Ectodermal cell (in vitro differentiated cells): ENCODE results near the gene ITGB2.

Experiments
- H3K27ac ChIP-seq: 2 replicates; pipeline ENCODE4 v1.7.0; 2013; ENCODE audit warnings: mild to moderate bottlenecking, low read depth, low read length; ENCODE audit not compliant: insufficient read depth, poor library complexity, severe bottlenecking
- H3K27me3 ChIP-seq: 2 replicates; pipeline ENCODE4 v1.7.0; 2013; ENCODE audit warnings: mild to moderate bottlenecking, low read length; ENCODE audit not compliant: insufficient read depth, control insufficient read depth, poor library complexity, severe bottlenecking
- H3K36me3 ChIP-seq: one replicate; pipeline ENCODE4 v1.7.0; 2013; ENCODE audit warnings: low read length; ENCODE audit not compliant: control insufficient read depth, insufficient read depth
- H3K4me1 ChIP-seq: one replicate; pipeline ENCODE4 v1.7.0; 2013; ENCODE audit warnings: low read length; ENCODE audit not compliant: control insufficient read depth, insufficient read depth
- H3K4me3 ChIP-seq: 2 replicates; pipeline ENCODE4 v1.7.0; 2013; ENCODE audit warnings: low read depth, low read length, control low read depth; ENCODE audit not compliant: insufficient read depth
- H3K9me3 ChIP-seq: 2 replicates; pipeline ENCODE4 v1.7.0; 2013; ENCODE audit warnings: mild to moderate bottlenecking, low read length, moderate library complexity; ENCODE audit not compliant: control insufficient read depth
- WGBS, 2 experiments: methylation state at CpG; one replicate each; pipeline ENCODE4 v1.1.7; 2013; ENCODE audit warnings: missing lambda C conversion rate in 2 of 2; 5-methylcytosine and 5-hydroxymethylcytosine counted together

Gene ITGB2

GRCh38 chr21:44954281-44954771 lies 33.6 kb upstream of the ITGB2 start:
- Histone ChIP-seq H3K4me3 (no peak overlapping the region), H3K36me3 (peaks cover 2% of the 10 kb centered on the region), H3K9me3 (no peaks in the 10 kb centered on the region), H3K27me3 (no peaks in the 10 kb centered on the region), H3K27ac (no peak overlapping the region), H3K4me1 (peaks cover 17% of the 10 kb centered on the region)
- WGBS, 2 experiments: 94 to 95% methylated on average over 22 of the region's 22 CpGs

- Histone ChIP-seq H3K36me3 (peaks cover 3% of the 10 kb centered on the region), H3K27me3 (no peaks in the 10 kb centered on the region), H3K4me1 (peaks cover 12% of the 10 kb centered on the region), H3K27ac (no peak overlapping the region), H3K4me3 (no peak overlapping the region), H3K9me3 (no peaks in the 10 kb centered on the region)
- 93 to 96% methylated on average over 13 of the region's 13 CpGs for WGBS, 2 experiments
These were observed 32.9 kb upstream of the ITGB2 start for GRCh38 chr21:44953628-44954021.

- H3K36me3 ChIP-seq: peaks cover 3% of the 10 kb centered on the region
- H3K4me1 ChIP-seq: peaks cover 7% of the 10 kb centered on the region
- no peak overlapping the region for H3K4me3 ChIP-seq
- H3K27me3 ChIP-seq: no peaks in the 10 kb centered on the region
- no peaks in the 10 kb centered on the region for H3K9me3 ChIP-seq
- H3K27ac ChIP-seq: no peak overlapping the region
- WGBS, 2 experiments: 94 to 95% methylated on average over 25 of the region's 25 CpGs
These were observed 32.4 kb upstream of the ITGB2 start for GRCh38 chr21:44952929-44953627.

- Histone ChIP-seq H3K9me3 (no peaks in the 10 kb centered on the region), H3K27ac (no peak overlapping the region), H3K4me3 (no peak overlapping the region), H3K36me3 (peaks cover 3% of the 10 kb centered on the region), H3K27me3 (no peaks in the 10 kb centered on the region), H3K4me1 (no peaks in the 10 kb centered on the region)
- 89 to 91% methylated on average over 24 of the region's 24 CpGs for WGBS, 2 experiments
These were observed 31.6 kb upstream of the ITGB2 start for GRCh38 chr21:44952116-44952928.

GRCh38 chr21:44951186-44951915 lies 30.7 kb upstream of the ITGB2 start:
- no peak overlapping the region for H3K4me3 ChIP-seq
- H3K9me3 ChIP-seq: no peaks in the 10 kb centered on the region
- no peak overlapping the region for H3K27ac ChIP-seq
- H3K36me3 ChIP-seq: peaks cover 3% of the 10 kb centered on the region
- 96% methylated on average over 31 of the region's 31 CpGs for WGBS, 2 experiments
- no peaks in the 10 kb centered on the region for H3K4me1 ChIP-seq
- no peaks in the 10 kb centered on the region for H3K27me3 ChIP-seq

GRCh38 chr21:44950351-44950750 lies 29.7 kb upstream of the ITGB2 start:
- H3K4me1 ChIP-seq: no peaks in the 10 kb centered on the region
- no peaks in the 10 kb centered on the region for H3K9me3 ChIP-seq
- 95 to 96% methylated on average over 18 of the region's 18 CpGs for WGBS, 2 experiments
- no peaks in the 10 kb centered on the region for H3K27me3 ChIP-seq
- H3K27ac ChIP-seq: no peak overlapping the region
- H3K4me3 ChIP-seq: no peak overlapping the region
- peaks cover 3% of the 10 kb centered on the region for H3K36me3 ChIP-seq

- Histone ChIP-seq H3K9me3 (no peaks in the 10 kb centered on the region), H3K27me3 (no peaks in the 10 kb centered on the region), H3K27ac (no peak overlapping the region), H3K4me1 (no peaks in the 10 kb centered on the region), H3K36me3 (peaks cover 3% of the 10 kb centered on the region), H3K4me3 (no peak overlapping the region)
- 34 to 36% methylated on average over 10 of the region's 10 CpGs for WGBS, 2 experiments
These were observed 29.1 kb upstream of the ITGB2 start for GRCh38 chr21:44949779-44950198.

GRCh38 chr21:44949161-44949778 lies 28.6 kb upstream of the ITGB2 start:
- no peaks in the 10 kb centered on the region for H3K27me3 ChIP-seq
- 89 to 91% methylated on average over 30 of the region's 30 CpGs for WGBS, 2 experiments
- H3K4me1 ChIP-seq: no peaks in the 10 kb centered on the region
- H3K9me3 ChIP-seq: no peaks in the 10 kb centered on the region
- H3K36me3 ChIP-seq: peaks cover 3% of the 10 kb centered on the region
- no peak overlapping the region for H3K27ac ChIP-seq
- H3K4me3 ChIP-seq: no peak overlapping the region

GRCh38 chr21:44948426-44949120 lies 27.9 kb upstream of the ITGB2 start:
- no peaks in the 10 kb centered on the region for H3K27me3 ChIP-seq
- no peak overlapping the region for H3K4me3 ChIP-seq
- H3K36me3 ChIP-seq: peaks cover 8% of the 10 kb centered on the region
- 92 to 93% methylated on average over 16 of the region's 16 CpGs for WGBS, 2 experiments
- H3K27ac ChIP-seq: no peak overlapping the region
- no peaks in the 10 kb centered on the region for H3K9me3 ChIP-seq
- no peaks in the 10 kb centered on the region for H3K4me1 ChIP-seq
